ENCODE measurements around the gene CHID1. TPM values are rescaled to one million over a fixed set of nuclear protein-coding genes. Genes with fewer than 3 reads are reported as not detected.

CHID1 gene
- total RNA-seq, 4 donors from 2014 or later = 37.4 to 55.4 (median 47.2) TPM

GRCh38 chr11:837990-838307 is 72.7 kb downstream of the CHID1 start:
- peak overlapping the region in 1 of 4 donors; percentile 31 for H3K27ac ChIP-seq (replicated peaks in 1 of 4)
- H3K27me3 ChIP-seq = no peaks in the 10 kb centered on the region
- H3K4me1 ChIP-seq = peaks cover 62 to 89% (median 83%) of the 10 kb centered on the region in 4 donors
- TF ChIP-seq POLR2A (IDR thresholded peaks at IDR 0.05; ENCODE audit: low read depth) = no peak
- TF ChIP-seq EP300 (IDR thresholded peaks at IDR 0.05) = no peak
- no peak for TF ChIP-seq CTCF (IDR thresholded peaks at IDR 0.05)
- no peak for TF ChIP-seq POLR2AphosphoS5 (IDR thresholded peaks at IDR 0.05)
- DNase-seq (ENCODE audit: extremely low spot score) = no peak
- WGBS = 71% methylated on average over 8 of the region's 8 CpGs
- no peak overlapping the region for H3K4me3 ChIP-seq
- H3K36me3 ChIP-seq = peaks cover 35 to 56% (median 53%) of the 10 kb centered on the region in 4 donors
- no peaks in the 10 kb centered on the region for H3K9me3 ChIP-seq
- intact Hi-C loops (cut with DNase I) = no loop called here

GRCh38 chr11:837189-837989 is 73.2 kb downstream of the CHID1 start:
- H3K9me3 ChIP-seq = no peaks in the 10 kb centered on the region
- peak overlapping the region; percentile 0 to 93 (median 56) for H3K27ac ChIP-seq (replicated peaks in 1 of 4)
- H3K4me3 ChIP-seq = no peak overlapping the region
- DNase-seq (ENCODE audit: extremely low spot score) = no peak
- 83% methylated on average over 11 of the region's 22 CpGs for WGBS
- H3K36me3 ChIP-seq = peaks cover 35 to 56% (median 53%) of the 10 kb centered on the region in 4 donors
- peaks cover 0 to 2% (median 0%) of the 10 kb centered on the region in 4 donors for H3K27me3 ChIP-seq
- intact Hi-C loops (cut with DNase I) = no loop called here
- peaks cover 65 to 91% (median 86%) of the 10 kb centered on the region in 4 donors for H3K4me1 ChIP-seq
- TF ChIP-seq POLR2A (IDR thresholded peaks at IDR 0.05; ENCODE audit: low read depth) (no peak), POLR2AphosphoS5 (IDR thresholded peaks at IDR 0.05) (no peak), EP300 (IDR thresholded peaks at IDR 0.05) (no peak), CTCF (IDR thresholded peaks at IDR 0.05) (no peak)

- intact Hi-C loops (cut with DNase I) = no loop called here
- Histone ChIP-seq H3K27ac (replicated peaks in 1 of 4) (peak overlapping the region; percentile 88 to 93 (median 90)), H3K4me3 (no peak overlapping the region), H3K9me3 (no peaks in the 10 kb centered on the region), H3K36me3 (peaks cover 35 to 56% (median 53%) of the 10 kb centered on the region in 4 donors), H3K27me3 (peaks cover 0 to 9% (median under 1%) of the 10 kb centered on the region in 4 donors), H3K4me1 (peaks cover 70 to 95% (median 91%) of the 10 kb centered on the region in 4 donors)
- DNase-seq (ENCODE audit: extremely low spot score) = no peak
- WGBS = 83% methylated on average over 7 of the region's 9 CpGs
- no peak for TF ChIP-seq POLR2AphosphoS5 (IDR thresholded peaks at IDR 0.05)
- TF ChIP-seq EP300 (IDR thresholded peaks at IDR 0.05) = no peak
- TF ChIP-seq POLR2A (IDR thresholded peaks at IDR 0.05; ENCODE audit: low read depth) = no peak
- no peak for TF ChIP-seq CTCF (IDR thresholded peaks at IDR 0.05)
Observed at GRCh38 chr11:836700-837099, 73.9 kb downstream of the CHID1 start.

GRCh38 chr11:836274-836673 is 74.3 kb downstream of the CHID1 start:
- Histone ChIP-seq H3K27ac (replicated peaks in 1 of 4) (peak overlapping the region; percentile 88 to 93 (median 90)), H3K4me1 (peaks cover 69 to 95% (median 91%) of the 10 kb centered on the region in 4 donors), H3K9me3 (no peaks in the 10 kb centered on the region), H3K36me3 (peaks cover 35 to 56% (median 53%) of the 10 kb centered on the region in 4 donors), H3K27me3 (peaks cover 0 to 13% (median 3%) of the 10 kb centered on the region in 4 donors), H3K4me3 (no peak overlapping the region)
- DNase-seq (ENCODE audit: extremely low spot score) = no peak
- intact Hi-C loops (cut with DNase I) = no loop called here
- WGBS = no CpG with 5 or more reads among the region's 14 CpGs
- TF ChIP-seq EP300 (IDR thresholded peaks at IDR 0.05) (no peak), POLR2AphosphoS5 (IDR thresholded peaks at IDR 0.05) (no peak), POLR2A (IDR thresholded peaks at IDR 0.05; ENCODE audit: low read depth) (no peak), CTCF (IDR thresholded peaks at IDR 0.05) (no peak)

All from esophagus muscularis mucosa (tissue), 4 donors.